Measurements from ENCODE around the gene NHSL2.
"Not testable (repeated sequence)": the region's sequence is repeated elsewhere in the genome, so short reads cannot be mapped to it uniquely, and the experiment has no call there.

NHSL2 gene

DNA sequence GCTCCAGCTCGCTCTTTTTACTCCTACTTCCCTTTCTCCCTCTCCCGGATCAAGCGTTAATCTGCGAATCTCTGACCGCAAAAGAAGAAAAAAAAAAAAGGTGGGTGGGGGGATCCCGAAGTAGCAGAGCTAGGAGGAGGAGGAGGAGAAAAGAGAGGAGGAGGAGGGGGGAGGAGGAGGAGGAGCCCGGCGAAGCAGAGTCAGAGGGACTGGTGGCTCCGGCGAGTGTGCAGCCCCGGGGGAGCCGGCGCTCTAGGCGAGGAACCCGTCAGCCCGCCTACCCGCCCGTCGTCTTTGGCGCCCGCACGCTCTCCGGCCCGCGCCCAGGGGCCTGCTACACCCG is at the start of gene NHSL2:
Gene NHSL2 (plus strand): TSS at position 203 of the 343 bp plus-strand sequence.
- in situ Hi-C loops (cut with HindIII; ENCODE audit: low sequenced_read_pairs) = no loop called here

DNA sequence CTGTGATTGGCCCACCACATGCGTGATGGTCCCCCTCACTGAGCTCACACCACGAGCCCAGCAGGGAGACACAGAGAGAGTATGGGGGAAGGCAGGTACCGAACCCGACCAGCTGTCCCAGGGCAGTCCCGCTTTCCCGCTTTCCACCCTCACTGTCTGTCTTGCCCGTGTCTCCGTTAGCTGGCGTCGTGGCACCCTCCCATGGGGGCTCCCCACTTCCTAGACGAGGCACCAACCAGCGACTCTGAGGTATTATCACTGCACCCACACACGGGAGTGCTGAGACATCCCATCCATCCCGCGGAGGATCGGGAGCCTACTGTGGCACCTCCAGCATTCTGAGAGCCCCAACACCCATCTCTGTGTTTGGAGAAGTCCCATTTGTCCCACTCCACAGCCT is 43.0 kb upstream of the NHSL2 start:
- in situ Hi-C loops (cut with HindIII; ENCODE audit: low sequenced_read_pairs) = no loop called here

DNA sequence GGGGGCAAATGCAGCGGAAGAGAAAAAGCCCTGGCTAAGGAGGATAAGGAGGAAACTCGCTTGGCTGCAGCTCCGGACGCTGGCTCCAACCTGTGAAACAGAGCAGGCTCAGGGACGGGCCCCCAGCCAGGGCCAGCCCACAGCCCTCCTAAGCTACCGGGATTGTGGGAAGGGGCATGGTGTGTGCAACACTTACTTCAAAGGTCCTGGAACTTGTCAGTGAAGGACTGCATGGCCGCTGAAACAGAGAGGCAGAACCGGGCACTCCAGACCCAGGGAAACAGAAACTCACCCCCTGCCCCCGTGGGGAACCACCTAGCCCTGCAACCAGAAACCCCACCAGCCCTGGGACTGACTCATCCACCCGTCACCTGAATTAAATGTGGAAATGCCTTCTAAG is 41.1 kb upstream of the NHSL2 start:
- in situ Hi-C loops (cut with HindIII; ENCODE audit: low sequenced_read_pairs) = not testable (repeated sequence)

DNA sequence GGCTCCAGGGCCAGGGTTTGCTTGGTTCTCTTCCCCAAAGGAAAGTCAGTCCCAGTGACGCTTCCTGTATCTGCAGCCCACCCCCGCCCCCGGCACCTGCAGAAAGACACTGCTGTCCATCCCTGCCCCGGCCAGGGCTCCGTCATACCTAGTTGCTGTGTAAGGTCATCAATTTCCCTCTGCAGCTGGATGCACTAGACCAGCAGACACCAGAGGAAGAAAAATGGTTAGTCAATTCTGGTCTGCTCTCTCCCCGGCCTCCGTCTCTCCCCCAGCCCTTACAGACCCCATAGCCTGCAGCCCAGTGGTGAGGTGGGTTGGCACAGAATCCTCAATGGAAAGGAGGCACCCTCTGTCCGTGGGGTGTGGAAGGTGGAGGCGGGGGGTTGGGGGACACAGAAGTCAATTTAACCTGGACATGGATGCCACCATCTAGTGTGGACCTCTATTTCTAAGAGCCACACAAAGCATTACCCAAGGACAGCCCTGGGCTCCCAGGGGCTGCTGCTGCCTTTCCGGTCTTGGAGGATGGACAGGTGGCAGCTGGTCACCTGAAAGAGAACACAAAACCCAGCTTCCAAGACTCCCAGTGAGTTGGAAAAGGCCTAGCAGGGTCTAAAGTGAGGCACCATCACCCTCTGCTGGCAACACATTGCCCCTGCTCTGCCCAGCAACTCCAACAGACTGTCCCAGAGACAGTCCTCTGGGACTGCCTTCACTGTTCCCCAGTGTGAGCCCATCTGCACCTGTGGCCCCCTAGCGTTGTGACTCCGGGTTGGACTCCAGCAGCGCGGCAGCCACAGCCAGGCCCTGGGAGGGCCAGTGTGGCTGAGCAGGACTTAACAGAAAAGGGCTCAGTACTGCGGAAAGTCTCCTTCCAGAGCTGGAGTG is 40.2 kb upstream of the NHSL2 start:
- in situ Hi-C loops (cut with HindIII; ENCODE audit: low sequenced_read_pairs) = no loop called here

DNA sequence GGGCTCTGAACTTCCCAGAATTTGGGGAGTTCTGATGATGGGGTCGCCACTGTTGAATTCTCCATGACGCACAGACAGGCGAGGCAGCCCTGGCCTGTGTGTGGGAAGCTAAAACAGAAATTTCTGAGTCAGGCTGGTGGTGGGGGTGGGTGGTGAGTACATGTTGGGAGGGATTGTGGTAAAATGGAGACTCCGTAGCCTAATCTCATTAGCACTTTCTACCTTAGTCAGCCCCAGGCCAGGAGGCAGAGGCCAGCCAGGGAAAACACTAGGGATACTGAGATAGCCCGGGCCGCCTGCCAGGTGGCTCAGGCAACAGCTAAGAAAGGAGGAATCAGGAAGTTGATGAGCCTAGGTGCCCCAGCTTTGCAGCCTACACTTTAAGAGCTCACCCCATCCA is 39.3 kb upstream of the NHSL2 start:
- in situ Hi-C loops (cut with HindIII; ENCODE audit: low sequenced_read_pairs) = no loop called here

DNA sequence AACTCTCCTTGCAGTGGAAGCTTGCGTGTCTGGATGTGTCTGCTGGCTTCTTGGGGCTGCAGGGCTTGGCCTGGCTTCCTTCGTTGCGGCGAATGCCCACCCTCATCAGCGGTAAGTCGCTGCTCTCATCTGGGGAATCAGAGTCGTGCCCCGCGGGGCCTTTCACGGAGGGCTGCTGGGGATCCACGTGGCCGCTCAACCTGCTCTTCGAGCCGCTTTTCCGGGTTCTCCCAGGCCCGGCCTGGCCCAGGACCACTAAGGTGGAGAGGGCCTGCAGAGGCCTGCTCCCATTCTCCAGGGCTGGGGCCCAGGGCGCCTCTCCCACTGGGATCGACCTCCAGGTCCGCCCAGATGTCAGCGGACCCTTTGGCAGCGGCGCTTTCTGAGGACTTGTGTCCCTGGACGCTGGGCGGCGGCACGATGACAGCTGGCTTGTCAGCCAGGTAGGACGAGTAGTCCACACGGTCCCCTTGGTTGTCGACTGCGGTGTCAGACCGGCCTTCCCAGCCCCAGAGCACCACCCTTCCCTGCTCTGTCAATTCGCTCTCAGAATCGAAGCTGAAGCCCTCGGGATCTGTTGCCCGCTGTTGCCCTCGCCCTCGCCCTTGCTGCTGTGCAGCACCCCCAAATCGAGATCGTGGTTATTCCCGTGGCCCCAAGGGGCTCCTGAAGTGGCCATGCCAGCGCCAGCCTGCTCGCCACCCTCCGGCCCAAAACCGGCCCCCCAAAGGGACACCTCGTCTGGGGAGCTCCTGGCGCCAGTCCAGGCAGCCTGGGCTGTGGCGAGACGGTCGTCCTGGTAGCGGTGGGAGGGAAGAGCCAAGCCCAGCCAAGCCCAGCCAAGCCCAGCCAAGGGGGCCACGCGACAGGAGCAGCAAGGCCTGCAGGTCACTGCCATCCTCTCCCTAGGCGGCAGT is 37.8 kb upstream of the NHSL2 start:
- in situ Hi-C loops (cut with HindIII; ENCODE audit: low sequenced_read_pairs) = no loop called here

DNA sequence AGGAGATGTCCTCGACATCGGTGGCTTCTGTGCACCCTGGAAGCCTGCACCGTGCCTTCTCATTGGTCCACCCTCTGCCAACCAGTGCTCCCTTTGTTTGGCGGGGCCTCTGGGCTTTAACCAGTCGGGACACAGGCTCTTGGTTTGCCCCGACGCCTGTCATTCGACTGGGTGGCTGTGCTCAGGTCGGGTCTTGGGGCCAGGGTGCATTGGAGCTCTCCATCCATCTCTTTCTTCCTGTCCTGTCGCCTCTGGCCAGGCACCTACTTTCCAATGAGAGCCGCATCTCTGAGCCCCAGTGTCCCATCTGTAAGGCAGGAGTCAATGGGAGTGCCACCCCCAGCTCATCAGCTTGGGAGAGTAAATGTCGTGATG is 37.2 kb upstream of the NHSL2 start:
- in situ Hi-C loops (cut with HindIII; ENCODE audit: low sequenced_read_pairs) = no loop called here

DNA sequence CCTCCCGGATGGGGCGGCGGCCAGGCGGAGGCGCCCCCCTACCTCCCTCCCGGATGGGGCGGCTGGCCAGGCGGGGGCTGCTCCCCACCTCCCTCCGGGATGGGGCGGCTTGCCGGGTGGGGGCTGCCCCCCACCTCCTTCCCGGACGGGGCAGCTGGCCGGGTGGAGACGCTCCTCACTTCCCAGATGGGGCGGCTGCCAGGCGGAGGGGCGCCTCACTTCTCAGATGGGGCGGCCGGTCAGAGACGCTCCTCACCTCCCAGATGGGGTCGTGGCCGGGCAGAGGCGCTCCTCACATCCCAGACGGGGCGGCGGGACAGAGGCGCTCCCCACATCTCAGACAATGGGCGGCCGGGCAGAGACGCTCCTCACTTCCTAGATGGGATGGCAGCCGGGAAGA is 33.8 kb upstream of the NHSL2 start:
- in situ Hi-C loops (cut with HindIII; ENCODE audit: low sequenced_read_pairs) = not testable (repeated sequence)

DNA sequence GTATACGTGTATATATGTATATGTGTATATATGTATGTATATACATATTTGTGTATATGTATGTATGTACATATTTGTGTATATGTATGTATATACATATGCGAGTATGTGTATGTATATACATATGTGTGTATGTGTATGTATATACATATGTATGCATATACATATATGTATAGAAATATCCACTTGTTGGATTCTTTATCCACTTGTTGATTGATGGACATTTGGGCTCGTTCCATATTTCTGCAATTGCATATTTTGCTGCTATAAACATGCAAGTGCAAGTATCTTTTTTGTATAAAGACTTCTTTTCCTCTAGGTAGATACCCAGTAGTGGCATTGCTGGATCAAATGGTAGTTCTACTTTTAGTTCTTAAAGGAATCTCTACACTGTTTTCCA is 25.5 kb upstream of the NHSL2 start:
- in situ Hi-C loops (cut with HindIII; ENCODE audit: low sequenced_read_pairs) = no loop called here

DNA sequence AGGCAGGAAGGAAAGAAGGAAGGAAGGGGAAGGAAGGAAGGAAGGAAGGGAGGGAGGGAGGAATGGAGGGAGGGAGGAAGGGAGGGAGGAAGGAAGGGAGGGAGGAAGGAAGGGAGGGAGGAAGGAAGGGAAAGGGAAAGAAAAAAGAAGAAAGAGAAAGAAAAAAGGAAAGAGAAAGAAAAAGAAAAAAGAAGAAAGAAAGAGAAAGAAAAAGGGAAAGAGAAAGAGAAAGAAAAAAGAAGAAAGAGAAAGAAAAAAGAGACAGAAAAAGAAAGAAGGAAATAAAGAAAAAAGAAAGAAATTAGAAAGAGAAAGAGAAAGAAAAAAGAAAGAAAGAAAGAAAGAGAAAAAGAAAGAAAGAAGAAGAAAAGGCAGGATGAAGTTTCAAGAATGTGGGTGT is 15.0 kb upstream of the NHSL2 start:
- in situ Hi-C loops (cut with HindIII; ENCODE audit: low sequenced_read_pairs) = no loop called here

DNA sequence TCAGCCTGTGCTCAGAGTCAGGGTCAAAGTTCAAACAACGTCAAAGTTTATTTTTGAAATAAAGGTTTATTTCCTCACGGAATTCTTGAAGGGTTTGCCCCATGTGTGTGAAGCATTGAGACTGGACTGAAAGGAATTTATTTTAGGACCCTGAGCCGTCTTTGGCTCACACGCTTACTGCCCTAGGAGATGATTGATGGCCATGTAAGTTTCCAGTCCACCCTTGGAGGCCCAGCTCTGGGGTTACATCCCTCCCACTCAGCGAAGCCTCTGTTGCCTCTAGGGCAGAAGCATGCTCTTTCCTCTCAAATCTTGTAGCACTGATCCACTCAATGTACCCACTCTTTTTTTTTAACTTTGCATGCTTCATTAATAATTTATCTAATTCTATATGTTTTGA is 4.5 kb upstream of the NHSL2 start:
- in situ Hi-C loops (cut with HindIII; ENCODE audit: low sequenced_read_pairs) = no loop called here

DNA sequence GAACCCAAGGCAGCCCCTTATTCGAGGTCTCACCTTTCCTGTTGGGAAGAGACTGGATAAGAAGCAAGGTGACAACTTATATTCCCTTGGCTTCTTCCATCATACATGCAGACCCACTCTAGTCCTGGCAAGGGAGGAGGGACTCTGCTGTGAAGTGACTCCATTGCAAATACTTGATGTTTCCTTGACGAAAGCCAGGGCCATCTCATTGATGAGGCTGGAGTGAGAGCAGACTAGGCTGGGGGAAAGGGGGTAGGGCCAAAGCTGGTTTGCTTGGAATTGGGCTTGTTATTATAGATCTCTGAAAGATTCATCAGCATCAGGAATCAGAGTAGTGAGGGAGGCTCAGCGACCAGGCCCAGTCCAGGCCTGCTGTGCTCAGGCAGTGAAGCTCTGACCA is 2.3 kb upstream of the NHSL2 start:
- in situ Hi-C loops (cut with HindIII; ENCODE audit: low sequenced_read_pairs) = no loop called here

DNA sequence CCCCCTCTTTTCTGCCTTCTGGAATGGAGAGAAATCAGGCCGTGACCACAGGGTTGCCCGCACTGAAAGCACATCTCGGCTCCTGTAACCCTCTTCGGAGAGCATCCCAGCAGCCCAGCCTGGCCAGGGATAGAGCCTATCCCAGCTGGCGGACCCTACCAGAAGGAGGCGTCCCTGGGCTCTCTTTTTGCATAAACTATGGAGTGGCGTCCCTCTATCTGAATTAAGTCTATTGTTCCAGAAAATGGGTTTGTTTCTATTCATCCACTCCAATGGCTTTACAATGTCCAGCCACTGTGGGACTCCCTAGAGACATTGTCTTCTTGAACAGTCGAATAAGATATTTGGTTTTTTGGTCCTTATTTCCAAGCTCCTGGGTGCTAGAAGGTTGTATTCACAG is 689 bp upstream of the NHSL2 start:
- in situ Hi-C loops (cut with HindIII; ENCODE audit: low sequenced_read_pairs) = no loop called here

DNA sequence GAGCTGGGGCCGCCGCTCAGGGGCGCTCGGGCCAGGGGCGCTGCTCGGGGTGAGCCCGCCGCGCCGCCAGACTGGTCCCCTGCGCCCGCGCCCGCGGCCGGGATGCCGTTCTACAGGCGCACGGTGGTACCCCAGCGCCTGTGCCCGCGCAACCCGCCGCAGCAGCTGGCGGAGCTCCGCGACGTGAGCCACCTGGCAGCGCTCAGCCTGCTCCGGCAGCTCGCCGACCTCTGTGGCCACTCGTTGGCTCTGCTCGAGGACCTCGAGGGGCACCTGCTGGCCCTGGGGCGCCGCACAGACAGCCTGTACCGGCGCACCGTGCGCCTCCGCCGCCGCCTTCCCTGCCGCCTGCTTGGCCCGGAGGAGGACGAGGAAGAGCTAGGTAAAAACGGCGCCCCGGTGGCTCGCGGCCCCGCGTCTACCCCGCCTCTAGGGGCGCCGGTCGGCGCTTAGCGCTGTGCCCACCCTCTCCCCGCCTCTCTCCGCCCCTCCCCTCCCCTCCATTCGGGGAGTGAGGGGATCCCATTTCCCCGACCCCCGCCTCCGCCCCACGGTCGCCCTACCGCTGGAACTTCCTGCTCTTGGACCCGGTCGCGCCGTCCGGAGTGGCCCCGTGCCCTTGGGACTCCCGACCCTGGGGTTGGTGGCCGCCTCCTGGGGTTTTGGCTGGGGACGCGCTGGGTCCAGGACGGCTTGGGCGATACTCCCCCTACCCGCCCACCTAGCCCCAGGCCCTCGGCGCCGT is 513 bp downstream of the NHSL2 start:
- in situ Hi-C loops (cut with HindIII; ENCODE audit: low sequenced_read_pairs) = no loop called here

DNA sequence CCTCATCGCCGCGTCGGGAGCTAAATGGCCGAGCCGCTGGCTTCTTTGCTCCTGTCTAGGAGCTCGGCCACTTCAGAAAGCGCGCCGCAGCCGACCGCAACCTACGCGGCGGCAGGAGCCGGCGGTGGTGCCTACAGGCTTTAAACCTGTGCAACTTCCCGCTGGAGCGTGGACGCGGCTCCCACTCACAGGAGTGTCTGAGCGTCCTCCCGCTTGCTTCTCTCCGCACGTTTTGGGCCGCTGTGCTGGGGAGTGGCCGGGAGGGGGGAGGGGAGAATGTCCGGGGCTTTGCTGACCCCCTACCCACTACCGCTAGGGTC is 1.0 kb downstream of the NHSL2 start:
- in situ Hi-C loops (cut with HindIII; ENCODE audit: low sequenced_read_pairs) = no loop called here

DNA sequence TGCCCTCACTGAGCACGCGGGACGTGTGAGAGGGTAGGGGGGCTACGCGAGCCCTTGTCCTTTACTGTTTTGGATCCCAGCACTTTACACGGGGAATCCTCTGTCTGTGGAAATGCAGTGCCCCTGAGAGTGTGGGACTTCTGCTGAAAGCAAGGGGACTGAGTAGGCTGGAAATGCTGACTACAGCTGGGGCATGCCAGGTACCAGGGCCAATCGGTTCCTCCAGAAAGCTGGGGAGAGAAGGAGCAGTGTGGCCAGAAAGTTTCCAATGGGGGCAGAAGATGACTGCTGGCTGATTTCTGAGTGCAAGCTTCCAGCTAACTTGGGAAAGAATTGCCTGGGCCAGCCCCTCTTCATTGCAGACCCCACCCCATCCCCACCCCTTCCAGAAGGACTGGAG is 1.5 kb downstream of the NHSL2 start:
- in situ Hi-C loops (cut with HindIII; ENCODE audit: low sequenced_read_pairs) = no loop called here

DNA sequence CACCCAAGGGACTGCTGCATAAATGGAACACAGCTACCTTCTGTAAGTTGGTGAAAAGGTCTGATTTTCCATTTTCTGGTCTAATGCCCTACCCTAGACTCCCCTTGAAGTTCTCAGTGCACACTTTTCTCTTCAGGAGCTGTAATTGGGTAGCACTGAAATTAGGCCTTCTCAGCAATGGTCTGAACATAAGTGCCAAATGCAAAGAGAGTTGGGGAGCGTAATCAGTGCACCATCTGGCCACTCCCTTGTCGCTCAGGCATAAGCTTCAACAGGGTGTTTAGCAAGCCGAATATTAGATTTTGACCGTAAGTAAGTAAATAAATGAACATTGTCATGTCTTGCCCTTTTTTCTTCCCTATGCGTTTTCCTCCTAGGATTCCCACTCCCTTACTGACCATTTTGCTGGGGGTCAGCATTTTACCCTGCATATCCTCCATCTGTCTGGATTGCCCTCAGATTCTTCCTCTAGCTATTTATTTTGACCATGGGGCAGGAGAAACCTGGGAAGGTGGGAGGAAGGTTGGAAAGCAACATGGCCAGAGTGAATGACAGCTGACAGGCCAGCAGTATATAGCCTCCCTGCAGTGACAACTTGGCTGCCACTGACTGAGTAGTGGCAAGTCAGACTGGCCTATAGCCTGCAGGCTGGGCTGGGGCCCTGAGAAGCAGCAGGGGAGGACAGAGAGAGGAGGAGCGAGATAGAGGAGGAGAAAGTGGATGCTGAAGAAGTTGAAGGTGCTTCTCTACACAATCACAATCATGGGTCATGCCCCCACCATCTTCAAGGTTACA is 2.7 kb downstream of the NHSL2 start:
- in situ Hi-C loops (cut with HindIII; ENCODE audit: low sequenced_read_pairs) = no loop called here

DNA sequence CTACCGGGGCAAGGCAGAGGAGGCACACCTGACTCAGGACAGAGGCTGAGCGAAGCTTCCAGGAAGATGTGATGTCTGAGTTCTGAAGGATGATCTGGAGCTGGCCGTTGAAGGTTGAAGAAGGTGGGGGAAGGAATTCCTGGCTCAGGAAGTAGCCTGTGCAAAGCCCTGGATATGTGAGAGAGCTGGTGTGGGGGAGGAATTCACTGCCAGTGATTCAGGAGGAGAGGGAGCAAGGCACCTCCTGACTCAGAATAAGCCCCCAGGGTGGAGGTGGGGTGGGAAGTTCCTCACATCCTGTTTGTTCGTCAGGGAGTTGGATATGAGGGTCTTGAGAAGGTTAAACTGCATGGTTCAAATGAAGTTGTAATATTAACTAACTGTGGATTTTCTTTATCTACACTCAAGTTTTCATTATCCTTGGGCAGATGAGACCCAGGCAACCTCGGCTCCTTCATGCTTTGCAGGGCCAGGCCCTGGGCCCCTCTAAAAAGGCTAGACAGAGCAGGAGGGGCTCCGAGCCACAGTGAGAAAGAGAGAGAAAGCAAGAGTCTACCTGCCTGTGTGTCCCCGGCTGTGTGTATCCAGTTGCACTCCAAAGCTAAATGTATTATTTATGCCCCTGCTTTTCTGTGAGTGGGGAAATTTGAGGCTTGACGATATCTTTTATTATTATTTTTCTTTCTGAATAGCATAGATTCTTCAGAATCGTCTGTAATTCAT is 7.1 kb downstream of the NHSL2 start:
- in situ Hi-C loops (cut with HindIII; ENCODE audit: low sequenced_read_pairs) = no loop called here

DNA sequence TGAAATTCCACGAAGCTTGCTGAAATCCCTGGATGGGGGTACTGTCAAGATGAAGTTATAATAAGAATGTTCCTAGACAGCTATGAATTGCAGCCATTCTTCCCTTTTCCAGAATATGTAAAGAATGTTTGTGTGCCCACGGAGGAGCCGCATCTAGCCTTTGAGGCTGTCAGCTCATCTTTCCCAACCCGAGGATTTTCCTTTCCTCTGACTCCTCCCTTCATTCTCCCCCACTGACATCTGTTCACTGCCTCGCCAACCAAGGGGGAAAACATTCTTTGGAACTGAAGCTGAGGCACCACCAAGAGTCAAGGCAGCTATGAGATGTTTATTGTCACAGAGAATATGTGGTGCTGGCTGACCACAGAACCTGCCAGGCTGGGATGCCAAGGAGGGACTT is 8.8 kb downstream of the NHSL2 start:
- in situ Hi-C loops (cut with HindIII; ENCODE audit: low sequenced_read_pairs) = no loop called here

DNA sequence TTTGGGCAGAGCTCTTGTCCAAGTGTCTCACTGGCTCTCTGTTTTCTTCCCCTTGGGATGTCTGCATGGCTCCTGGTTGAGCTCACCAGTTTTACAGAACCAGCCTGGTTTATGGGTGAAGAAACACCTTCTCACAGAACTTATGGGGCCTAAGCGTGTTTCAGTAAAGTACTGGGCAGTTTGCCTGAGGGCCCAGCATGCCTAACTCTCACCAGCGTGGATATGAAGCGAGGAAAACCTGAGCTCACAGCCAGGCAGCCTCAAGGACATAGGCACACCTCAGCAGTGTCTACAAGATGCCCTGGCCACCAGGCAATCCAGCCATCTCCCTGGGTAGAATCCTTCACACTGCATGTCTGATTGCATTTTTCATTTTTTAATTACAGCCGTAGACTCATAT is 9.2 kb downstream of the NHSL2 start:
- in situ Hi-C loops (cut with HindIII; ENCODE audit: low sequenced_read_pairs) = no loop called here

Measured in DLD1 (cell line).